HG02588 (cell line): ENCODE data around the gene SLC25A24.

ENCODE experiments used
- ATAC-seq: cut with Tn5 transposase; IDR thresholded peaks from one replicate; pipeline ENCODE4 v1.9.1; 2021; ENCODE audit warnings: mild to moderate bottlenecking, moderate library complexity; ENCODE audit not compliant: unreplicated experiment

Gene SLC25A24

GRCh38 chr1:108106775-108107174 is 93.4 kb downstream of the SLC25A24 start:
- no peak for ATAC-seq

GRCh38 chr1:108100148-108100547 is 100.0 kb downstream of the SLC25A24 start:
- no peak for ATAC-seq

GRCh38 chr1:108097018-108097417 is 103.1 kb downstream of the SLC25A24 start:
- ATAC-seq = no peak

GRCh38 chr1:108096089-108096488 is 104.1 kb downstream of the SLC25A24 start:
- no peak for ATAC-seq

GRCh38 chr1:108089477-108089876 is 110.7 kb downstream of the SLC25A24 start:
- ATAC-seq = no peak

GRCh38 chr1:108085628-108086027 is 114.5 kb downstream of the SLC25A24 start:
- ATAC-seq = no peak

- no peak for ATAC-seq
Observed at GRCh38 chr1:108084866-108085477, 115.2 kb downstream of the SLC25A24 start.
